Astrocyte of the spinal cord (primary cell): ENCODE measurements around the gene CCDC170.

Experiments
- DNase-seq: peaks from one replicate; pipeline ENCODE4 v3.0.0; 2011; ENCODE audit warnings: low read depth, low spot score
- H3K4me3 ChIP-seq: 2 replicates; pipeline ENCODE4 v1.5.1; 2011; ENCODE audit warnings: low read depth, mild to moderate bottlenecking, low read length, moderate library complexity
- in situ Hi-C: cut with HindIII; loops from 2 replicates; pipeline ENCODE4 v1.10.0; 2017; ENCODE audit warnings: low sequenced_read_pairs
- TF ChIP-seq, protein P1 (sequence below): IDR thresholded peaks from 2 replicates; pipeline ENCODE4 v1.5.1; 2012; ENCODE audit warnings: low read depth, mild to moderate bottlenecking, low read length, inconsistent platforms

The CCDC170 gene

DNA sequence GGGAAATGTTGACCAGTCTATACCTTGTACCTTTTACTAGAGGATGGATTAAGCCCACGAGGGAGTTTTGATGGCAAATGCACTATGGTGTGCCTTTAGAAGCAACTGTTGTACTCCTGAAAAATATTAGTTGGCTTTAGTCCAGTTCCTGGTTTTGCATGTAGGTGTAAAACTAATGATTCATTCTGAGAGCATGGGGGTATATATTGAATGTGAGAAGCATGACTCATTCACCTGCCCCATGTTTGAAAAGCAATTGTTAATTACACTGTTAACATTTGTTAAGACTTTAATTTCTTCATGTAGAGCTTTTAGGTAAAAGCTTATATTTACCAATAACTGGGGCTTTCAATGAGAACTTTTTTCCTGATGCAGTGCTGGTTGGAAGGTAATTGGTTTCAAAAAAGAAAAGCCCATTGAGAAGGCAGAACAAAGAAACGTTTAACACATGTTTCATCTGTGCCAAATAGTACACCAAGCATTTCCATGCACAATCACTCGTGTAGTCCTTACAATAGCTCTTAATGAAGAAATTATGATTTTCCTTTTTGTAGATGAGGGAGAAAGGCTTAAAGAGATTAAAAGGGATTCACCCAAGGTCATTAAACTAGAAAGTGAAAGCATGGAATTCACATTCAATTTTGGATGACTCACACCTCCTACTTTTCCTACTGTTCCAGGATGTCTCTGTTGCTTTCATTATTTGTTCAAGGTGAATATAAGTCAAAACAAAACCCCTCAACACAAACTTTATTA lies 134.1 kb downstream of the CCDC170 start:
- TF ChIP-seq, protein P1, sequence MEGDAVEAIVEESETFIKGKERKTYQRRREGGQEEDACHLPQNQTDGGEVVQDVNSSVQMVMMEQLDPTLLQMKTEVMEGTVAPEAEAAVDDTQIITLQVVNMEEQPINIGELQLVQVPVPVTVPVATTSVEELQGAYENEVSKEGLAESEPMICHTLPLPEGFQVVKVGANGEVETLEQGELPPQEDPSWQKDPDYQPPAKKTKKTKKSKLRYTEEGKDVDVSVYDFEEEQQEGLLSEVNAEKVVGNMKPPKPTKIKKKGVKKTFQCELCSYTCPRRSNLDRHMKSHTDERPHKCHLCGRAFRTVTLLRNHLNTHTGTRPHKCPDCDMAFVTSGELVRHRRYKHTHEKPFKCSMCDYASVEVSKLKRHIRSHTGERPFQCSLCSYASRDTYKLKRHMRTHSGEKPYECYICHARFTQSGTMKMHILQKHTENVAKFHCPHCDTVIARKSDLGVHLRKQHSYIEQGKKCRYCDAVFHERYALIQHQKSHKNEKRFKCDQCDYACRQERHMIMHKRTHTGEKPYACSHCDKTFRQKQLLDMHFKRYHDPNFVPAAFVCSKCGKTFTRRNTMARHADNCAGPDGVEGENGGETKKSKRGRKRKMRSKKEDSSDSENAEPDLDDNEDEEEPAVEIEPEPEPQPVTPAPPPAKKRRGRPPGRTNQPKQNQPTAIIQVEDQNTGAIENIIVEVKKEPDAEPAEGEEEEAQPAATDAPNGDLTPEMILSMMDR, result no peak
- DNase-seq, result peak; percentile 13
- no peak overlapping the region for H3K4me3 ChIP-seq
- in situ Hi-C loops, result no loop called here

DNA sequence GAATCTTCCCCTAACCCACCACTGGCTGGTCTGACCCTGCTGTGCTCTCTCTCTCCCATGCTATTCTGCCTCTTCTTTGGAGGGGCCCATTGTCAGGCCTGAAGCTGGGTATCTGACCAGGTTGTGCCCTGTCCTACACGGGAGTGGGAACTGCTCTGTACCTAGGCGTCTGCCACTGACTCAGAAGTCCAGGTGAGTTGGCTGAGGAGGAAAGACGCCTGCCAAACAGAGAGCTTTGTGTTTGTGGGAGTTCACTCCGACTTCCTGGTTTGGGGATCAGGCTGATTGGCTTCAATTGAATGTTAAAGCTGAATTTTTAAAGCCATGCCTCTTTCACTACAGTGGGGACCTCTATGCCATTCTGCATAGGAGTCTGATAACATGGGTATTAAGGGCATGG lies 136.0 kb downstream of the CCDC170 start:
- in situ Hi-C loops, result no loop called here
- TF ChIP-seq, protein P1, result no peak

DNA sequence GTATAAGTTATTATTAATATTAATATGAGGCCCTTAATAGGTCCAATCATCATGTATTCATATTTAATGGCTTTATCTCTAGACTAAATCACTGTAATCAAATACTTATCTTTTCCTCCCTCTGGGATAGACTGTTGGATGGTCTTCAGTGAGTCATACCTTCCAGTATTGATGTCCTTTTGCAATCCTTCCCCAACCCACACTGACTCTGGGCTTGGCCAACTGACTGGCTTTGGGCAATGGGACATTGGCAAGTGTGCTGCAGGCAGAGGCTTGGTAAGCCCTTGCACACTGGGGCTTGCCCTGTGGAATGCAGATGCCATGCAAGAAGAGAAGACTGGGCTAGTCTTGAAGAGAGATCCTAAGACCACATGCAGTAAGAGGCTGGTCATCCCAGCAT lies 136.6 kb downstream of the CCDC170 start:
- no peak for DNase-seq
- in situ Hi-C loops, result no loop called here
- no peak overlapping the region for H3K4me3 ChIP-seq
- TF ChIP-seq, protein P1, result no peak

More for the DNA sequence above, 136.0 kb downstream of the CCDC170 start:
- no peak overlapping the region for H3K4me3 ChIP-seq
- DNase-seq, result no peak

DNA sequence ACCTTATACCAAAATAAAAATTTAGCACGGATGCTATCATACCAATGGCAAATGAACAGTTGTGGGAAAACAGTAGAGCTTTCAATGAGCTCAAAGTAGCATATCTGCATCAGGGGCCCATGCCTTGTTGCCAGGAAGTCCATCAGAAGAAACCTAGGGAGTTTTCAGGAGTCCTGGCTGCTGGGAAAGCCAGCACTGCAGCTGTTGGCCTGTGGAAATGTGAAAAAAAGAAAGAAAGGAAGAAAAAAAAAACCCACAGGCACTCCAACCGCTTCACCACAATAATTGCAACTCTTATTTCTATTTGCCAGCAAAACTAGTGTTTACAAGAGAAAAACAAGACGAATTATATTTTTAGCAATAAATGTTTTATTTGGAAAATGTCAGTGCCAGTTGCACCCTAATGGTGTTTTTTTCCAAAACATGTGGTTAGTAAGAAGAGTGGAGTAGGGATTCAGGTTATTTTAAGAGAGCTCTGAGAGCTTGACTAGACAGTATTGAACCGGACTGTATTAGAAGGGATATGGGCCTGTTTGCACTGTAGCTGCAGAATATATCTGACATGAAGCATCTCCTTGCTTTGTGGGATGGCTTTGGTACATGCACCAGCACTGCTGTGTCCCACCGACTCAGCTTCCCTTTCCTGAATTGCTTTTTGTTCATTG lies 137.3 kb downstream of the CCDC170 start:
- no peak overlapping the region for H3K4me3 ChIP-seq
- in situ Hi-C loops, result no loop called here
- no peak for DNase-seq
- TF ChIP-seq, protein P1, result no peak

DNA sequence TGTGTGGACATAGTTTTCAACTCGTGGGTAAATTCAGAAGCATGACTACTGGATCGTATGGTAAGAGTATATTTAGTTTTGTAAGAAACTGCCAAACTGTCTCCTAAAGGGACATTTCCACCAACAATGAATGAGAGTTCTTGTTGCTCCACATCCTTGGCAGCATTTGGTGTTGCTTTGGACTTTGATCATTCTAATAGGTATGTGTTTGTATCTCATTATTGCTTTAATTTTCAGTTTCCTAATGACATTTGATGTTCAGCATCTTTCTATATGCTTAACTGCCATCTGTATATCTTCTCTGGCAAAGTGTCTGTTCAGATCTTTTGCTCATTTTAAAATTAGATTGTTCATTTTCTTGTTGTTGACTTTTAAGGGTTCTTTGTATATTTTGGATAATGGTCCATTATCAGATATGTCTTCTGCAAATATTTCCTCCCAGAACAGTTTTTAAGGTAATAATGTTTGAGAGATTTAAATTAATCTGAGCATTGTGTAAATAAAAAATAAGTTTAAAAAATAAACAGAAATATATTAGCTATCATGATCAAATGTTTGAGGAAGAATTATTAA lies 138.7 kb downstream of the CCDC170 start:
- no peak for DNase-seq
- TF ChIP-seq, protein P1, result no peak
- in situ Hi-C loops, result no loop called here
- no peak overlapping the region for H3K4me3 ChIP-seq

DNA sequence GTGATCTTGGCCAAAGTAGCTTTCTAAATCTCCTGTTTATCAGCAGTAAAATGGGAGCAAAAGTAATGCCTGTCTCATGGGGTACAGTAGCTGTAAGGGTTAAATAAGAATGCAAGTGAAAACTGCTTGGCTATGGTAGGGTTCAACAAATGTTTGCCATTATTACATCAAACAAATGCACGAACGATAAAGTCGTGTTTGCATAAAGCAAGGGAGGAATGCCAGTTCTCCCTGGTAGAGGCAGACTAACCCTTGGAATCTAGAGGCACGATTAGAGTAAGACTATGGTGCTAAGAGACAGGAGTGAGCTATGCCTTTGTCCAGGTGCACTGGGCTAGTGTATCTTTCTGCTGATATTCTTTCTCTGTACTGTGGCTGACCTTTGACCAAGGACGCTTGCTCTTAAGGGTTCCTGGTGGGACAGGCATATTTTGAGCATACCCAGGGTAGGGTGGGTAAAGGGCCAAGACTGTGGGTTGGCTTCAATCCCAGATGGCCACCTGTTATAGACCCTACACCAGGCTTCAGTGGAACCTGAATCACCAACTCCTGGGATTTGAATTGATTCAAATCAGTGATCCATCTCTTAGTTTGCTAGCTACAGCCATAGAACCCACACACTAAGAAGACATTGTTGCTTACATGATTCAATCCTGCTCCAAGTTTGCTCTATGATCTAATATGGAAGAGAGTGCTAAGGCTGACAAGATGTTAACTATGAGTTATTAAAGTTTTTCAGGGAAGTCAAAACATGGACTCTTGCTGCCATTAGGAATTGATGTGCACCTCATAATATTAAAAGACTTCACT lies 139.9 kb downstream of the CCDC170 start:
- no peak overlapping the region for H3K4me3 ChIP-seq
- in situ Hi-C loops, result no loop called here
- DNase-seq, result no peak
- TF ChIP-seq, protein P1, result no peak
